H1 (cell line): ENCODE results near the gene PF4V1. TPM values are rescaled to one million over a fixed set of nuclear protein-coding genes. Genes with fewer than 3 reads are reported as not detected.

Experiments used
- ASH2L ChIP-seq: fragments of 200-600, 300-600 bp; sonication (generic); IDR thresholded peaks from one replicate; pipeline ENCODE4 v1.7.1; 2017; ENCODE audit warnings: low read length
- CBX5 ChIP-seq: fragments of 300-800, 300-1000 bp; sonication (generic); IDR thresholded peaks from 2 replicates; pipeline ENCODE4 v1.7.1; 2016; ENCODE audit warnings: antibody characterized with exemption, low read length, low read depth
- CEBPB ChIP-seq: IDR thresholded peaks from 2 replicates; pipeline ENCODE4 v1.6.1; 2012; ENCODE audit warnings: low read depth, low read length
- CREB1 ChIP-seq: IDR thresholded peaks from 2 replicates; pipeline ENCODE4 v1.6.1; 2012; ENCODE audit warnings: inconsistent platforms
- EGR1 ChIP-seq: IDR thresholded peaks from 2 replicates; pipeline ENCODE4 v1.6.1; 2011; ENCODE audit warnings: low read depth, low read length, borderline replicate concordance
- EP300 ChIP-seq, 2 experiments: IDR thresholded peaks; 1 replicate in 1 of 2; 2 replicates in 1 of 2; pipeline ENCODE4 v1.6.1; 2011 to 2012; ENCODE audit warnings: low read depth in 2 of 2, low read length in 2 of 2, mild to moderate bottlenecking in 2 of 2, borderline replicate concordance in 1 of 2, inconsistent platforms in 1 of 2, moderate library complexity in 1 of 2
- EZH2 ChIP-seq: fragments of 200-600 bp; sonication (generic); IDR thresholded peaks from 2 replicates; pipeline ENCODE4 v1.7.1; 2012; ENCODE audit warnings: low read depth, mild to moderate bottlenecking, moderate library complexity, low read length, inconsistent platforms; ENCODE audit not compliant: severe bottlenecking
- FOSL1 ChIP-seq: IDR thresholded peaks from 2 replicates; pipeline ENCODE4 v1.6.1; 2011; ENCODE audit warnings: mild to moderate bottlenecking, low read depth, low read length, moderate library complexity; ENCODE audit not compliant: insufficient read depth
- HDAC6 ChIP-seq: IDR thresholded peaks from one replicate; pipeline ENCODE4 v1.7.1; 2012; ENCODE audit warnings: low read depth, mild to moderate bottlenecking, inconsistent platforms, low read length, moderate library complexity
- KDM4A ChIP-seq: IDR thresholded peaks from one replicate; pipeline ENCODE4 v1.7.1; 2012; ENCODE audit warnings: low read depth, mild to moderate bottlenecking, moderate library complexity, low read length, inconsistent platforms; ENCODE audit not compliant: severe bottlenecking
- KDM5A ChIP-seq: fragments of 200-600 bp; IDR thresholded peaks from 2 replicates; pipeline ENCODE4 v1.7.1; 2012; ENCODE audit warnings: mild to moderate bottlenecking, low read length, inconsistent platforms, mixed read lengths
- POLR2AphosphoS5 ChIP-seq: IDR thresholded peaks from 2 replicates; pipeline ENCODE4 v1.6.1; 2011; ENCODE audit warnings: low read depth, low read length
- RAD21 ChIP-seq, 2 experiments: IDR thresholded peaks in 1 of 2; conservative IDR thresholded peaks in 1 of 2; 2 replicates each; pipeline ENCODE4 v1.6.1; 2011; ENCODE audit warnings: low read depth in 2 of 2, low read length in 2 of 2, improper control_type of control experiment in 1 of 2, inconsistent platforms in 1 of 2, mild to moderate bottlenecking in 1 of 2, moderate library complexity in 1 of 2
- RXRA ChIP-seq: IDR thresholded peaks from 2 replicates; pipeline ENCODE4 v1.6.1; 2011; ENCODE audit warnings: low read depth, mild to moderate bottlenecking, low read length, moderate library complexity; ENCODE audit not compliant: insufficient read depth
- SAP30 ChIP-seq: fragments of 300-600 bp; sonication (generic); IDR thresholded peaks from 2 replicates; pipeline ENCODE4 v1.7.1; 2012; ENCODE audit warnings: low read length, moderate library complexity, mild to moderate bottlenecking, inconsistent platforms; ENCODE audit not compliant: insufficient read depth, insufficient replicate concordance
- SIN3A ChIP-seq, 2 experiments: IDR thresholded peaks in 1 of 2; conservative IDR thresholded peaks in 1 of 2; 2 replicates each; pipeline ENCODE4 v1.6.1; 2011 to 2012; ENCODE audit warnings: low read length in 2 of 2, improper control_type of control experiment in 1 of 2, low read depth in 1 of 2, mild to moderate bottlenecking in 1 of 2
- SP1 ChIP-seq: IDR thresholded peaks from 2 replicates; pipeline ENCODE4 v1.6.1; 2011; ENCODE audit warnings: low read depth, low read length
- SP2 ChIP-seq: IDR thresholded peaks from 2 replicates; pipeline ENCODE4 v1.6.1; 2012; ENCODE audit warnings: mild to moderate bottlenecking, low read length, inconsistent platforms
- TAF7 ChIP-seq: optimal IDR thresholded peaks from 2 replicates; pipeline ENCODE3; 2011; ENCODE audit warnings: low read depth, mild to moderate bottlenecking, inconsistent platforms, low read length, moderate library complexity, borderline replicate concordance
- TEAD4 ChIP-seq: IDR thresholded peaks from 2 replicates; pipeline ENCODE4 v1.6.1; 2012; ENCODE audit warnings: low read depth, low read length, inconsistent platforms, mixed read lengths
- YY1 ChIP-seq: IDR thresholded peaks from 2 replicates; pipeline ENCODE4 v1.6.1; 2011; ENCODE audit warnings: low read depth, mild to moderate bottlenecking, low read length
- polyA plus RNA-seq, 7 experiments: library from polyadenylated mRNA; depleted of rRNA in 3 of 7; stranded (reverse) in 5 of 7; unstranded in 2 of 7; fragments of >200 nt in 5 of 7; fragments of 200-250 nt in 2 of 7; gene quantifications; 1 replicate in 5 of 7; 2 replicates in 1 of 7; 4 replicates in 1 of 7; pipeline versions ENCODE4 v1.2.1 to v1.2.3, GENCODE V29; 2011 to 2013; ENCODE audit warnings: missing spikeins in 2 of 7, mixed read lengths in 2 of 7
- total RNA-seq: library from RNA; stranded (reverse); fragmentation: NEBNext Ultra II Directional; extraction: Animal tissue kit (Norgen Biotek cat#: 25700); gene quantifications from 2 replicates; pipeline ENCODE4 v1.2.1, GENCODE V29; 2021
- TF ChIP-seq, protein P1 (sequence below): IDR thresholded peaks from 2 replicates; pipeline ENCODE4 v1.6.1; 2012; ENCODE audit warnings: low read length, inconsistent platforms

The PF4V1 gene
- total and polyA plus RNA-seq, 2 of the 8 experiments (the other 6 are each of a cell fraction or from before 2014, with no cell fraction given) = not detected

DNA sequence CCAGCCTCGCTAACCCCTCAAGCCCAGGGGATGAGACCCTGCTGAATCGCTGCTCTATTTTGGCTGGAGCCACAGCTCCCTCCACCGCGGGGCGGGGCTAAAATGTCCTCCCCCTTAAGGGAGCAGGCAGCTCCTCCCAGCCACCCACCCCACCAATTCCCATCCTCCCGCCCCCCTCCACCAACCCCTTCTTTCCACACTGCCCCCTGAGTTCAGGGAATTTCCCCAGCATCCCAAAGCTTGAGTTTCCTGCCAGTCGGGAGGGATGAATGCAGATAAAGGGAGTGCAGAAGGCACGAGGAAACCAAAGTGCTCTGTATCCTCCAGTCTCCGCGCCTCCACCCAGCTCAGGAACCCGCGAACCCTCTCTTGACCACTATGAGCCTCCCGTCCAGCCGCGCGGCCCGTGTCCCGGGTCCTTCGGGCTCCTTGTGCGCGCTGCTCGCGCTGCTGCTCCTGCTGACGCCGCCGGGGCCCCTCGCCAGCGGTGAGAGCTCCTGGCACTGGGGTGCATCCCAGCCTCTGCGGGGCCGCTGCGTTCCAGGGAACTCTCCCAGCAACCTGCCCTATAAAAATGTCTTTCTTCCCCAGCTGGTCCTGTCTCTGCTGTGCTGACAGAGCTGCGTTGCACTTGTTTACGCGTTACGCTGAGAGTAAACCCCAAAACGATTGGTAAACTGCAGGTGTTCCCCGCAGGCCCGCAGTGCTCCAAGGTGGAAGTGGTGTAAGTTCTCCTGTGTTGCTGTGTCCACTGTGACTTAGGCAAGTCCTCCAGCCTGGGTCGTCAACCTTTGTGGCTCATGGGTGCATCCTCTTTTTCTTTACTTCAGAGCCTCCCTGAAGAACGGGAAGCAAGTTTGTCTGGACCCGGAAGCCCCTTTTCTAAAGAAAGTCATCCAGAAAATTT, 16.5 kb upstream of the PF4V1 start, which contains the start of gene CXCL6 (continued):
- TF ChIP-seq, protein P1, sequence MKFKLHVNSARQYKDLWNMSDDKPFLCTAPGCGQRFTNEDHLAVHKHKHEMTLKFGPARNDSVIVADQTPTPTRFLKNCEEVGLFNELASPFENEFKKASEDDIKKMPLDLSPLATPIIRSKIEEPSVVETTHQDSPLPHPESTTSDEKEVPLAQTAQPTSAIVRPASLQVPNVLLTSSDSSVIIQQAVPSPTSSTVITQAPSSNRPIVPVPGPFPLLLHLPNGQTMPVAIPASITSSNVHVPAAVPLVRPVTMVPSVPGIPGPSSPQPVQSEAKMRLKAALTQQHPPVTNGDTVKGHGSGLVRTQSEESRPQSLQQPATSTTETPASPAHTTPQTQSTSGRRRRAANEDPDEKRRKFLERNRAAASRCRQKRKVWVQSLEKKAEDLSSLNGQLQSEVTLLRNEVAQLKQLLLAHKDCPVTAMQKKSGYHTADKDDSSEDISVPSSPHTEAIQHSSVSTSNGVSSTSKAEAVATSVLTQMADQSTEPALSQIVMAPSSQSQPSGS = no peak
- TF ChIP-seq CREB1 (0 out of 2 replicates have a peak, but pooled peaks have one; percentile 7), KDM5A (no peak), EP300 (IDR thresholded peaks at IDR 0.05; ENCODE audit: borderline replicate concordance in 1 of 2, low read depth in 2 of 2, low read length in 2 of 2) (no peak), TEAD4 (no peak; the same call in 1 of the 2 replicates), YY1 (no peak), SIN3A (conservative IDR thresholded peaks at IDR 0.05 in 1 of 2, IDR thresholded peaks at IDR 0.05 in 1 of 2; ENCODE audit: low read depth in 1 of 2, low read length in 2 of 2) (0 out of 4 replicates have a peak, but pooled peaks of 1 of the 2 experiments have one; percentile 34), SP1 (no peak), SP2 (no peak), CEBPB (no peak), FOSL1 (no peak), HDAC6 (no peak), TAF7 (no peak), ASH2L (peak; percentile 56), KDM4A (peak; percentile 71), RXRA (no peak), EGR1 (no peak), SAP30 (no peak), EZH2 (peak; percentile 36), RAD21 (IDR thresholded peaks at IDR 0.05 in 1 of 2, conservative IDR thresholded peaks at IDR 0.05 in 1 of 2; ENCODE audit: low read depth in 2 of 2, low read length in 2 of 2) (no peak), CBX5 (no peak), POLR2AphosphoS5 (no peak)
- TF ChIP-seq, all 59 proteins: peak for 12
